BJ (cell line): ENCODE data around the gene UCKL1. TPM values are rescaled to one million over a fixed set of nuclear protein-coding genes. Genes with fewer than 3 reads are reported as not detected.

Experiments used
- CTCF ChIA-PET: fragments of 350-600 bp; formaldehyde crosslinking; extraction: SDS; loops from one replicate; lab custom pipeline; 2021; ENCODE audit warnings: antibody characterized with exemption, inconsistent platforms; lab: Yijun Ruan, JAX
- POLR2A ChIA-PET: fragments of 300-600 bp; sonication (Branson Sonifier 250); formaldehyde crosslinking; extraction: SDS; loops from one replicate; lab custom pipeline; 2021; ENCODE audit warnings: antibody characterized with exemption; lab: Charles Lee
- DNase-seq: peaks from one replicate; pipeline ENCODE4 v3.0.0-alpha.2; 2011; ENCODE audit warnings: low read depth
- H3K27me3 ChIP-seq: 2 replicates; pipeline ENCODE4 v1.6.0; 2011; ENCODE audit warnings: low read length; ENCODE audit not compliant: control insufficient read depth, insufficient read depth
- H3K36me3 ChIP-seq: 2 replicates; pipeline ENCODE4 v1.5.1; 2011; ENCODE audit warnings: low read length; ENCODE audit not compliant: control insufficient read depth, insufficient read depth
- H3K4me3 ChIP-seq: 2 replicates; pipeline ENCODE4 v1.5.1; 2011; ENCODE audit warnings: low read depth, mild to moderate bottlenecking, control low read depth, low read length
- CTCF ChIP-seq: IDR thresholded peaks from 2 replicates; pipeline ENCODE4 v1.5.1; 2011; ENCODE audit warnings: low read depth, mild to moderate bottlenecking, control low read depth, inconsistent platforms, low read length, moderate library complexity; ENCODE audit not compliant: insufficient read depth
- polyA plus RNA-seq: library from polyadenylated mRNA; depleted of rRNA; stranded (reverse); fragments of >200 nt; gene quantifications from 2 replicates; pipeline ENCODE4 v1.2.3, GENCODE V29; 2011

UCKL1 gene
- polyA plus RNA-seq, 1 experiment: 40.1 TPM

GRCh38 chr20:63951398-63952209 is 4.6 kb downstream of the UCKL1 start:
- H3K27me3 ChIP-seq: no peaks in the 10 kb centered on the region
- POLR2A ChIA-PET: no interaction called here
- DNase-seq: no peak
- H3K4me3 ChIP-seq: no peak overlapping the region
- no peak for TF ChIP-seq CTCF
- CTCF ChIA-PET: interaction anchor here (1.0 to 1.8 kb wide), 2 partner anchors 22 to 118 kb away, joined by 3 to 8 read pairs; no protein-coding TSS in a partner anchor
- peaks cover 7% of the 10 kb centered on the region for H3K36me3 ChIP-seq

- ChIA-PET CTCF (interaction anchor here (1.0 to 1.8 kb wide), 2 partner anchors 23 to 119 kb away, joined by 3 to 8 read pairs; no protein-coding TSS in a partner anchor), POLR2A (no interaction called here)
- TF ChIP-seq CTCF: no peak
- Histone ChIP-seq H3K36me3 (peaks cover 10% of the 10 kb centered on the region), H3K27me3 (no peaks in the 10 kb centered on the region), H3K4me3 (no peak overlapping the region)
- DNase-seq: no peak
Observed at GRCh38 chr20:63950701-63951397, 5.4 kb downstream of the UCKL1 start.

- no peaks in the 10 kb centered on the region for H3K27me3 ChIP-seq
- H3K36me3 ChIP-seq: peaks cover 36% of the 10 kb centered on the region
- ChIA-PET POLR2A (no interaction called here), CTCF (no interaction called here)
- no peak for DNase-seq
- H3K4me3 ChIP-seq: no peak overlapping the region
- TF ChIP-seq CTCF: no peak
Observed at GRCh38 chr20:63947638-63948456, 8.4 kb downstream of the UCKL1 start.

GRCh38 chr20:63946986-63947637 is 9.1 kb downstream of the UCKL1 start:
- H3K27me3 ChIP-seq: no peaks in the 10 kb centered on the region
- no peak overlapping the region for H3K4me3 ChIP-seq
- no peak for DNase-seq
- CTCF ChIA-PET: no interaction called here
- TF ChIP-seq CTCF: no peak
- H3K36me3 ChIP-seq: peaks cover 37% of the 10 kb centered on the region
- POLR2A ChIA-PET: no interaction called here
